ENCODE measurements around the gene HECW1. TPM values are rescaled to one million over a fixed set of nuclear protein-coding genes. Genes with fewer than 3 reads are reported as not detected.

HECW1 gene
- total and polyA plus RNA-seq, 2 of the 8 experiments (the other 6 are each of a cell fraction or from before 2014, with no cell fraction given) = 2.9 to 12.7 TPM

- Histone ChIP-seq H3K36me3 (ENCODE audit: control insufficient read depth in 2 of 4, insufficient read depth in 4 of 4, low read length in 3 of 4) (no peaks in the 10 kb centered on the region), H3K9ac (replicated peaks in 1 of 4; ENCODE audit: extremely low read depth in 1 of 4, low read depth in 3 of 4, low read length in 3 of 4) (no peak overlapping the region), H3K56ac (replicated peaks; ENCODE audit: insufficient read length, low read depth, low read length) (no peak overlapping the region), H3K79me1 (ENCODE audit: low read depth, low read length) (no peaks in the 10 kb centered on the region), H3K9me3 (ENCODE audit: insufficient read depth in 2 of 2, low read depth in 1 of 2, low read length in 1 of 2) (no peaks in the 10 kb centered on the region), H3K79me2 (ENCODE audit: control insufficient read depth in 1 of 2, insufficient read depth in 2 of 2, low read length in 2 of 2) (no peaks in the 10 kb centered on the region), H3K14ac (ENCODE audit: insufficient read length) (no peak overlapping the region), H3K4ac (replicated peaks; ENCODE audit: insufficient read length, low read depth, low read length) (peak overlapping the region; percentile 44), H3K4me2 (ENCODE audit: insufficient read depth in 1 of 2, low read depth in 2 of 2, low read length in 2 of 2) (no peak overlapping the region), H3K27ac (ENCODE audit: low read depth, low read length) (no peak overlapping the region), H2AFZ (ENCODE audit: low read length) (no peak overlapping the region), H3K27me3 (replicated peaks in 1 of 4; ENCODE audit: control insufficient read depth in 3 of 4, extremely low read depth in 1 of 4, insufficient read depth in 3 of 4, low read length in 3 of 4) (no peaks in the 10 kb centered on the region), H2AK5ac (ENCODE audit: low read depth, low read length) (no peak overlapping the region), H2BK5ac (ENCODE audit: low read depth, low read length) (no peak overlapping the region; the same call in 1 of the 2 replicates), H4K91ac (replicated peaks; ENCODE audit: insufficient read length, low read length) (no peak overlapping the region), H2BK15ac (ENCODE audit: low read length) (no peak overlapping the region), H4K5ac (ENCODE audit: insufficient read length, low read depth, low read length) (no peak overlapping the region), H4K20me1 (replicated peaks in 1 of 2; ENCODE audit: control insufficient read depth in 1 of 2, insufficient read depth in 2 of 2, low read length in 2 of 2) (no peaks in the 10 kb centered on the region), H3K23ac (ENCODE audit: insufficient read length) (no peak overlapping the region), H3K4me3 (ENCODE audit: extremely low read depth in 1 of 4, insufficient read depth in 2 of 4, low read depth in 3 of 4, low read length in 4 of 4) (no peak overlapping the region), H3K4me1 (replicated peaks in 1 of 4; ENCODE audit: control insufficient read depth in 3 of 4, insufficient read depth in 4 of 4, low read length in 3 of 4) (peaks cover 0 to 7% (median 6%) of the 10 kb centered on the region in 4 experiments; a peak in 4 of 7 replicates), H2BK12ac (ENCODE audit: low read depth, low read length) (no peak overlapping the region), H4K8ac (ENCODE audit: extremely low read depth, insufficient read depth, low read length) (no peak overlapping the region), H2BK120ac (replicated peaks; ENCODE audit: low read depth, low read length) (no peak overlapping the region), H3K23me2 (ENCODE audit: low read depth, low read length) (no peaks in the 10 kb centered on the region), H3K18ac (ENCODE audit: extremely low read depth, low read length) (no peak overlapping the region), H2BK20ac (ENCODE audit: low read length) (no peak overlapping the region)
- FAIRE-seq = peak; percentile 69
- peak in 1 of 2 experiments; percentile 38 for DNase-seq (ENCODE audit: low read depth in 1 of 2, low spot score in 2 of 2)
- 52% methylated on average over 1 of the region's 1 CpG; no CpG with 5 or more reads in 1 of the 2 experiments for WGBS, 2 experiments (ENCODE audit: extremely low coverage in 1 of 2, insufficient coverage in 1 of 2, insufficient read length in 1 of 2, insufficient replicate concordance in 2 of 2, low coverage in 1 of 2, low lambda C conversion rate in 2 of 2, missing lambda C conversion rate in 1 of 2)
- POLR2A ChIA-PET (ENCODE audit: partially characterized antibody) = no interaction called here
- CTCF ChIA-PET (ENCODE audit: partially characterized antibody) = interaction anchor here (0.9 to 3.0 kb wide), 7 partner anchors 9 to 450 kb away, joined by 3 to 11 read pairs (median 4); no protein-coding TSS in a partner anchor
- no peak for TF ChIP-seq EZH2 (IDR thresholded peaks at IDR 0.05; ENCODE audit: low read depth, low read length, severe bottlenecking)
- peak; percentile 39 to 57; a peak in 3 of 4 replicates for TF ChIP-seq RAD21 (IDR thresholded peaks at IDR 0.05 in 1 of 2, conservative IDR thresholded peaks at IDR 0.05 in 1 of 2; ENCODE audit: low read depth in 2 of 2, low read length in 2 of 2)
These were observed 279.1 kb downstream of the HECW1 start for GRCh38 chr7:43391518-43391917.

Measured in H1 (cell line).